ENCODE results near the gene STRIP1.

DNA sequence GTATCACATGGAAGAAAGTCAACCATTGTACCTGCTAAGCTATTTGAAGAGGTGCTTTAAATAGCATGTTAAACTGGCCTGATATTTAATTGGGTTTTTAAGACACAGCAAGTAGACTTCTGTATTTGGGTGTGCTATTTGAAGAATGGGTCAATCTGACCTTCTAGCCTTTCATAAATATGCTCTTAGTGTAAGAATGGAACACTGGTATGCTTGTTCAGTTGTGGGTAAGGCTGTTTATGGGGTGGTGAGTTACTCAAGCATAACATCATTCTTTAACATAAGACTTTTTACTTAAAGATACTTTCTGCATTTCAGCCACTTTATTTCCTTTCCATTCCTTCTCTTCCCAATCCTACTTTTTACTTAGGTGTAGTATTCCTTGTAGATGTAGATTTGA is 28.5 kb upstream of the STRIP1 start:
- TF ChIP-seq, protein P1, sequence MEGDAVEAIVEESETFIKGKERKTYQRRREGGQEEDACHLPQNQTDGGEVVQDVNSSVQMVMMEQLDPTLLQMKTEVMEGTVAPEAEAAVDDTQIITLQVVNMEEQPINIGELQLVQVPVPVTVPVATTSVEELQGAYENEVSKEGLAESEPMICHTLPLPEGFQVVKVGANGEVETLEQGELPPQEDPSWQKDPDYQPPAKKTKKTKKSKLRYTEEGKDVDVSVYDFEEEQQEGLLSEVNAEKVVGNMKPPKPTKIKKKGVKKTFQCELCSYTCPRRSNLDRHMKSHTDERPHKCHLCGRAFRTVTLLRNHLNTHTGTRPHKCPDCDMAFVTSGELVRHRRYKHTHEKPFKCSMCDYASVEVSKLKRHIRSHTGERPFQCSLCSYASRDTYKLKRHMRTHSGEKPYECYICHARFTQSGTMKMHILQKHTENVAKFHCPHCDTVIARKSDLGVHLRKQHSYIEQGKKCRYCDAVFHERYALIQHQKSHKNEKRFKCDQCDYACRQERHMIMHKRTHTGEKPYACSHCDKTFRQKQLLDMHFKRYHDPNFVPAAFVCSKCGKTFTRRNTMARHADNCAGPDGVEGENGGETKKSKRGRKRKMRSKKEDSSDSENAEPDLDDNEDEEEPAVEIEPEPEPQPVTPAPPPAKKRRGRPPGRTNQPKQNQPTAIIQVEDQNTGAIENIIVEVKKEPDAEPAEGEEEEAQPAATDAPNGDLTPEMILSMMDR (IDR thresholded peaks at IDR 0.05): no peak
- TF ChIP-seq CHD2 (IDR thresholded peaks at IDR 0.05; ENCODE audit: low read length, partially characterized antibody): no peak
